ENCODE data around the gene UBE2H.
A peak's percentile ranks its signal among the peaks of the same experiment; 100 is the strongest.

UBE2H gene

DNA sequence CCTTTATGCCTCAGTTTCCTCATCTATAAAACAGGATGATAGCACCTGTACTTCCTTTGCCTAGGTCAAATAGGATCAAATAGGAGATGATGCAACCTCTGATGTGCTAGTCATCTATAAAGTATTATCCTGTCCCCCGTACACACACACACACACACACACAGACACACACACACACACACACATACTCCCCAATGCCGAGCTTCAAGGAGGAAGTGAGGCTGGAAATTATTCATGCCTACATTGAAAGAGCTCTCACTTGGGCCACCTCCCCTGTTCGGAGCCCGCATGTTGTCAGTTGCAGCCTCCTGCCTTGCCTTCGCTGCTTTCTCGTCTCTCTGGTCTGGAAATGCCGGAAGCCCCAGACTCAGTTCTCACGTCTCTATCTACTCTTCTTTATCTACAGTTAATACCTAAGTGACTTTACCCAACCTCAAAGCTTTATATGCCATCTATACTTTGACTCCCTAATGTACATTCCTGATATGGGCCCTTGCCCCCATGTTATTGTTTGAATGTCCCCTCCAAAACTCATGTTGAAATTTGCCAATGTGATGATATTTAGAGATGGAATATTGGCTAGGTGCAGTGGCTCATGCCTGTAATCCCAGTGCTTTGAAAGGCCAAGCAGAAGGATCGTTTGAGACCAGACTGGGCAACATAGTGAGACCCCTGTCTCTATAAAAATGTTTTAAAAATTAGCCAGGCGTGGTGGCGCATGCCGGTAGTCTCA, 6.9 kb upstream of the UBE2H start:
- no peak for TF ChIP-seq JUND (IDR thresholded peaks at IDR 0.05; ENCODE audit: low read depth)
- in situ Hi-C loops (cut with HindIII; ENCODE audit: low pct_unique_long_range_greater_than_20kb, low sequenced_read_pairs) = no loop called here
- no peak for DNase-seq (ENCODE audit: low read depth in 1 of 2, low spot score in 1 of 2)

DNA sequence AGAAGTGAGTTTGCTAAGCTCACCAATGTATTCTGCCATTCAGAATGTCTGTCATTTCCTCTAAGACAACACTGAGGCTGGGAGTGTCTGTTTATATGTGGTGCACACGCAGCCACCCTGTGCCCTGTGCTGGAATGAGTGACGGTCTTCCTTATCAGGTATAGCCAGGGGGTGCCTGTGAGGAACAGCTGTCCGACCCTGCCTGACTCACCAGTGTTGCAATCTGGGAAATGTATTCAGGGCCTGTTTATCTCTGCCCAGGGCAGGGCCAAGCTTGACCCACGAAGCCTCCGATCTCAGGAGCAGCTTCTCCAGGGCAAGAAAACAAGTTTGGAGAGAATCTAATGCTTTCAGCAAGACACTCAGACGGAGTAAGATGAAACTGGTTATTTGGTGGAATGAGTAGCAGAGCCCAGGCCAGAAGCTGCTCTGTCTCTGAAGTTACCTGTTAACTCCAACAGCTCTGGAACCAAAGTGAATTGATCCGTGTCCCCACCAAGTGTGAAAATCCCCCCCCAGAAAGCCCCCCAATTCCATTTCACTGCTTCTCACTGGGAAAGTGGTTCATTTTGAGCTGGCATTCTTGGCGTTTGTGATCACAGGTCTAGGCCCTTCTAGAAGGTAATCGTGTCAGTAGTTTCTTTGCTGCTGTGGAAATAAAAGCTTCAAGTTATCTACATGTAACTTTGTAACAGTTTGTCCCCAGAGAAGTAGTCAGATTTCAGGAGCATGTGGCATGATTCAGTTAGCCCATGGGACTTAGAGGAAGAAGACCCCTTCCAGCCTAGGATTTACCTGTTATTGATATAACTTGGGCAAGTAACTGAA, 6.1 kb upstream of the UBE2H start:
- no peak for TF ChIP-seq JUND (IDR thresholded peaks at IDR 0.05; ENCODE audit: low read depth)
- no peak for DNase-seq (ENCODE audit: low read depth in 1 of 2, low spot score in 1 of 2)
- in situ Hi-C loops (cut with HindIII; ENCODE audit: low pct_unique_long_range_greater_than_20kb, low sequenced_read_pairs) = no loop called here

DNA sequence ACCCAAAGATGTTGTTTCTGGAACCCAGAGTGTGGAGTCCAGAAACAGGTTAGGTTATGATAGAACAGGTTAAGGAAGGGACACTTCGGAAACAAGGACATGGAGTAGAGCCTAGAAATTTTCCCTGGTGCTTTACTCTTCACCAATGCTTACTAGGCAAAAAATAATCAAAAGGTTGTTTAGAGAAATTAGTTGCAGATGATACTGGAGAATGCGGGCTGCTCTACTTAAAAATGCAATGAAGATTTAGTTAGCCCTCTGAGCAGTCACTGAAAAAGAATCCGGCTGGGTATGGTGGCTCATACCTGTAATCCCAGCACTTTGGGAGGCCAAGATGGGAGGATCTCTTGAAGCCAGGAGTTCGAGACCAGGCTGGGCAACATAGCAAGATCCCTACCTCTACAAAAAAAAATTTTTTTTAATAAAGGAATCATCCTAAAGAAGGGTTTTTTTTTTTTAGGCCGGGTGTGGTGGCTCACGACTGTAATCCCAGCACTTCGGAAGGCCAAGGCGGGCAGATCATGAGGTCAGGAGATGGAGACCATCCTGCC, 3.3 kb upstream of the UBE2H start:
- no peak for DNase-seq (ENCODE audit: low read depth in 1 of 2, low spot score in 1 of 2)
- TF ChIP-seq JUND (IDR thresholded peaks at IDR 0.05; ENCODE audit: low read depth) = no peak
- in situ Hi-C loops (cut with HindIII; ENCODE audit: low pct_unique_long_range_greater_than_20kb, low sequenced_read_pairs) = no loop called here

DNA sequence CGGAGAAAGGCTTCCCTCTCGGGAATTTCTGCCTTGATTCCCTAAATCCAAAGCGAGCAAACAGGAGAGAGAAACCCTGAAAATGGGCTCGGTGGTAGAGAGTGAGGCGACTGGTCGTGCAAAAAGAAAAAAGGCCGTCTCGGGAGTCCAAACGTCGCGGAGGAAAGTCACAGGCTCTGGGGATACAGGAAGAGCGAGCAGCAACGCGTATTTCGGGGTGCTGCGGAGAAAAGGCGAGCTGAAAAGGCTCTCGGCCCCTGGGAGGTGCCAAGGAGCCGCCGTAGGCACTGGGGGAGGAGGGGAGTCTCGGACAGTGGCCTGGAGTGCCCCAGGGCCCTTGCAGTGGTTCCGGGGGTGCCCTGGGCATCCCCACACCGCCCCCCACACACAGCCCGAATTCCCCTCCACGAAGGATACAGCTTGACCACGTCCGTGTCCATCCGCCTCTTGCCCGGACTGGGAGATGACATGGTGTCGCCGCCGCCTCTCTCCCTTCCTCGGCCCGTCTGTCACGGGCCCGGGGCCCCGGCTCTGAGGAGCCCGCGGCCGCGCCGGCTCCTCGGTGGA, 591 bp downstream of the UBE2H start:
- TF ChIP-seq JUND (IDR thresholded peaks at IDR 0.05; ENCODE audit: low read depth) = no peak
- DNase-seq (ENCODE audit: low read depth in 1 of 2, low spot score in 1 of 2) = peak in 1 of 2 experiments; percentile 34
- in situ Hi-C loops (cut with HindIII; ENCODE audit: low pct_unique_long_range_greater_than_20kb, low sequenced_read_pairs) = no loop called here

DNA sequence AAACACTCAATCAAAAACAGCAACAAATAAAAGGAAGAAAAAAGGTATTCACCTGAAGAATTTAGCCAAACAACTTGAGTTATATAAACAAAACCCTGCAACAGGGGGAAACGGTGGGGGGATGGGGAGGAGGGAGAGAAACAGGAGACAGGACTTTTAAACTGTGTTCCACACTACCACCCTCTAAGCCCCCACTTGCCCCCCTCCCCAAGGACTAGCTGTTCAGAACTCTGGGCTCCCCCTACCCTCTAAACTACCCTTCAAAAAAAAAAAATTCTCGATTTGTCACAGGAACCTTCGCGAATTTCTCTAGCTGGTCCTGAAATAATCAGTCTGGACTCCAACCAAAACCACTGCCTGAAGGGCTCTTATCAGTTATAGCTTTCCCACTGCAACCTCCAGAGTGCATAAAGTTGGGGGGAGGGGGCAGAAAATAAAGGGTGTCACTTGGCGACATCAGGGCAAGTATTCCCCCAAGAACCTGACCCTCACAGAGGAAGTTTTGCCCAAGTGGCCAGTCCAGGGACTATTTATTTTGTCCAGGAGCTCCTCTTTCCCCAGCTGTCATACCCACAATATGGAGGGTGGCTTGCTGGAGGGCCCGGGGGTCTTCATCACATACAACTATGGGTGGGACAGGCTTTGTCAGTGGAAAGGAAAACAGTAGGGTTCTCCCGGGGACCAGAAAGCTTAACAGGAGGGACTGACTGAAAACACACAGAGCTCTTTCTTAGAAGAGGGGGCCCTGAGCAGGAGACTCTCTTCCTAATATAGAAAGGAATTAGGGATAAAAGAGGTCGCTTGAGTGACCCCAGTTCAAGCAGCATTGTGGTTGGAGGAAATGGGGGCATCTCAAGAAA, 1.3 kb downstream of the UBE2H start:
- TF ChIP-seq JUND (IDR thresholded peaks at IDR 0.05; ENCODE audit: low read depth) = no peak
- in situ Hi-C loops (cut with HindIII; ENCODE audit: low pct_unique_long_range_greater_than_20kb, low sequenced_read_pairs) = no loop called here

DNA sequence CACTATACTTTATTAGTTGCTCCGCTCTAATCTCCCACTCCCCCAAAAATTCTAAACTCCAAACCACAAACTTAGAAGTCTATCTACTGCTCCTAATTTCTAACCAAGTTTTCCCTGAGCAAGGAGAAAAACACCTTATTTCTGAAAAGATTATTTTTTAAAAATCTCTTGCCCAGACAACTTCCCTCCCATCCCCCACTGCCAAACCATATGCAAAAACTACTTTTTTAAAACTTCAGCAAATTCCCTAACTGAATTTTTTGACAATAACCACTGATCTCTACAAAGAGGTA, 1.9 kb downstream of the UBE2H start:
- no peak for TF ChIP-seq JUND (IDR thresholded peaks at IDR 0.05; ENCODE audit: low read depth)
- DNase-seq (ENCODE audit: low read depth in 1 of 2, low spot score in 1 of 2) = no peak
- in situ Hi-C loops (cut with HindIII; ENCODE audit: low pct_unique_long_range_greater_than_20kb, low sequenced_read_pairs) = no loop called here

More for the DNA sequence above, 1.3 kb downstream of the UBE2H start:
- DNase-seq (ENCODE audit: low read depth in 1 of 2, low spot score in 1 of 2) = no peak

DNA sequence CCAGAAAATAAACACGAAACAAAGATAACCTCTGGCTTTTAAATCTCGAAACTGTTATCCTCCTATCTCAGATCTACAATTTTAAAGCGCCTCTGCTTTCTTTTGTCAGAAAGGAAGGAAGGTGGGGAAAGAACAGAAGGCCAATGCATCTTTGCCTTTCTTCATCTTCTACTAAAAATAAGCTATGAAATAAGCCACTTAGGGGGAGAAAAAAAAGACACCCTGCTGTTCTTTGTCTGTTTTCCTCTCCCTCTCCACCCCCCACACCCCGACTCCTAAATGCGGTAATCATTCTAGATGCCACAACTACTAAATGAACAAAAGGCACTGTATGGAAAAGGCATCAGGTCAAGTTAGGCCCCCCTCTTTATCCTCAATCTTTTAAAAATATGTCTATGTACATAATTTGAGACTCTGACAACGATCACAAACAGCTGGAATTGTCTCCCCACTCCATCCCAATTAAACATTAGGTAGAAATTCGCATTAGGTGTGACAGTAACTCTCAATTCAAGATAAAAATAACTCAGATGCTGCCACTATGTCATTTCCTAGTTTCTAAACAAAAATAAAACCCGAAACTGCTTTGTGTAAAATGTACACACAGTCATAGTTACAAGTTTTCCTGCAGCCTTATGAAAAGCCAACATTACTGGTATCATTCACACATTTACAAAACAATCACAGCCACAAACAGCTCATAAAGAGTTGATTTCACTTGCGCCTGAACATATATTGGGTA, 2.4 kb downstream of the UBE2H start:
- DNase-seq (ENCODE audit: low read depth in 1 of 2, low spot score in 1 of 2) = no peak
- in situ Hi-C loops (cut with HindIII; ENCODE audit: low pct_unique_long_range_greater_than_20kb, low sequenced_read_pairs) = no loop called here
- no peak for TF ChIP-seq JUND (IDR thresholded peaks at IDR 0.05; ENCODE audit: low read depth)

DNA sequence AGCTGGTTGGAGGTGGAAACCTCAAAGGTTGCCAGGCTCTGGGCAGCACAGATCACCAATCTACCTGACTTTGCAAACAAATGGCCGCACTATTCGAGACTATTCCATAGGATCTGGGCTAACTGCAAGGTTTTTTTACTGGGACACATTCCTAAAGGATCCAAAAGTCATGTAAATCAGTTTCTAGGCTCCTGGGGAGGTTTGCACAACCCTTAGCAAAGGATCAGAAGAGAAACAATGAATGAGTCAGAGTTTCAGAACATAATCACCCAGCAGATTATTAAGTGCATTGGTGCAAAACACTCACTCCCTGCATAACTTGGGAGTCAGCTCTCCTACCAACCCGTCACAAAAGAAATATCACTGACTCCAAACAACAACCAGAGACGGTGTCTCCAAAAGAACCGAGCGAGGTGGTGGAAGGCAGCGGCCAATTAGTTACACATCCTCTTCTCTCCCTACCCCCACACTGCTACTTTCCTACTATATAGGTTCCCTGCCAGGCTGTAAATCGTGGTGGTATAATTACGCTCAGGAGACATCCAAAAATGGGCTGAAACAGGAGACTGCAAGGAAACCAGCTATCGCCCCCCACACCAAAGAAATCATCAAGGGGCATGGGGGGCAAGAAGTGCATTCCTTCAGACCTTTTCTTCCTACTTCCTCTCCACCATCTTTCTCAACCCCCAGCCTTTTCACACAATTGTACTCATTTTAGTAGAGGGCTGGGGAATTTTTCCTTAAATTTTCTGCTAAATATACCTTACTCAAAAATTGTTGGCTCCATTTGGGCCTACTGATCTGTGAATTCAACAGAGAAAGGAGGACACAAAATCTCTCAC, 3.2 kb downstream of the UBE2H start:
- in situ Hi-C loops (cut with HindIII; ENCODE audit: low pct_unique_long_range_greater_than_20kb, low sequenced_read_pairs) = no loop called here
- no peak for TF ChIP-seq JUND (IDR thresholded peaks at IDR 0.05; ENCODE audit: low read depth)
- no peak for DNase-seq (ENCODE audit: low read depth in 1 of 2, low spot score in 1 of 2)

DNA sequence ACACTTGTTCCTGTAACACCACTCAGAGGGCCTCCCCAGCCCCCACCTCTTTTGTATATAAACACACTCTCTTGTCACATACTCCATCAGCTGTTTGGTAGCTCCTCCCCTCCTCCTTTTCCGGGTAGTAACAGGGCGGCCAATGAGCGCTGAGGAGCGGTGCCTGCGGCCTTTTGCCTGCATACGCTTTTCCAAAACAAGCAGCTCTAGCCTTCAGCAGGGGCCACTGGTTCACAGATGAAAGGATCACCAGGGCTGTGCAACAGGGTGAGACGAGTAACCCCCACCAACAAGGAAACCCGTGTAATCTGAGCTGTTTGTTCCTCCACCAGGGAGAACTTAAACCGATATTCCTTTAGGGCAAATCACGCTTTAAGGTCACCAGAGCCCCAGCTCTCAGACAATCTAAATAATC, 3.9 kb downstream of the UBE2H start:
- in situ Hi-C loops (cut with HindIII; ENCODE audit: low pct_unique_long_range_greater_than_20kb, low sequenced_read_pairs) = no loop called here
- DNase-seq (ENCODE audit: low read depth in 1 of 2, low spot score in 1 of 2) = peak; percentile 69 to 91
- 0 out of 2 replicates have a peak, but pooled peaks have one; percentile 26 for TF ChIP-seq JUND (IDR thresholded peaks at IDR 0.05; ENCODE audit: low read depth)

DNA sequence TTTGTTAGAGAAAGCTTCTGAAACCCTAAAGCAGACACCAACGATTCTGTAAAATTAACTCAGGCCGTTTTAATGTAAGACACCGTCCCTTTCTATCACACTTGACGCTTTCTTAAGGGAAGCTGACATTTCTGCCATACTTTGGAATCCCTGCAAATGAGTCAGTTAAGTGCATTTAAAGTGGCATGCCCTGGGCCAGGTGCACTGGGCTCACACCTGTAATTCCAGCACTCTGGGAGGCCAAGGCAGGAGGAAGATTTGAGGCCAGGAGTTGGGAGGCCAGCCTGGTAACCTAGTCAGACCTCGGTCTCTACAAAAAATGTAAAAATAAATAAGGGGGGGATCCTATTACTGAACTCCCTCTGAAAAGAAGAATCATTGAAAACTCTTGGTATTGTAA, 4.4 kb downstream of the UBE2H start:
- in situ Hi-C loops (cut with HindIII; ENCODE audit: low pct_unique_long_range_greater_than_20kb, low sequenced_read_pairs) = no loop called here
- no peak for DNase-seq (ENCODE audit: low read depth in 1 of 2, low spot score in 1 of 2)
- no peak for TF ChIP-seq JUND (IDR thresholded peaks at IDR 0.05; ENCODE audit: low read depth)

DNA sequence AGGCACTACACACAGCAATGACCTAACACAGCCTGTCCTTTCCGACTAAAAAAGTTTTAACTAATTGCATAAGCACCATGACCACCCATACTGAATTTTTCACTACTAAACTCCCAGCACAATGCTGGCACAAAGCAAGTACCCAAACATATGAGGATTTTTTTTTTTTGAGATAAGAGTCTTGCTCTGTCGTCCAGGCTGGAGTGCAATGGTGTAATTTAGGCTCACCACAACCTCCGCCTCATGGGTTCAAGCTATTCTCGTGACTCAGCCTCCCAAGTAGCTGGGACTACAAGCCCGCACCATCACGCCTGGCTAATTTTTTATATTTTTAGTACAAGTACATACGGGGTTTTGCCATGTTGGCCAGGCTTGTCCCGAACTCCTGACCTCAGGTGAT, 5.1 kb downstream of the UBE2H start:
- DNase-seq (ENCODE audit: low read depth in 1 of 2, low spot score in 1 of 2) = no peak
- in situ Hi-C loops (cut with HindIII; ENCODE audit: low pct_unique_long_range_greater_than_20kb, low sequenced_read_pairs) = no loop called here
- TF ChIP-seq JUND (IDR thresholded peaks at IDR 0.05; ENCODE audit: low read depth) = no peak
